ENCODE data around the gene CPSF4L.

GRCh38 chr17:73214008-73214407 lies 47.7 kb downstream of the CPSF4L start:
- no peak for TF ChIP-seq CTCF (IDR thresholded peaks at IDR 0.05)
- no peak for TF ChIP-seq POLR2A (IDR thresholded peaks at IDR 0.05)

Data from tibial nerve (tissue), 3 donors.